GM18502 (cell line): ENCODE results near the gene STK32B.

ENCODE experiments used
- ATAC-seq: cut with Tn5 transposase; IDR thresholded peaks from one replicate; pipeline ENCODE4 v1.9.1; 2021; ENCODE audit warnings: mild to moderate bottlenecking; ENCODE audit not compliant: unreplicated experiment, poor library complexity

STK32B gene

GRCh38 chr4:5460106-5460801 lies 409.0 kb downstream of the STK32B start:
- no peak for ATAC-seq

GRCh38 chr4:5461477-5461876 lies 410.2 kb downstream of the STK32B start:
- ATAC-seq, result no peak

DNA sequence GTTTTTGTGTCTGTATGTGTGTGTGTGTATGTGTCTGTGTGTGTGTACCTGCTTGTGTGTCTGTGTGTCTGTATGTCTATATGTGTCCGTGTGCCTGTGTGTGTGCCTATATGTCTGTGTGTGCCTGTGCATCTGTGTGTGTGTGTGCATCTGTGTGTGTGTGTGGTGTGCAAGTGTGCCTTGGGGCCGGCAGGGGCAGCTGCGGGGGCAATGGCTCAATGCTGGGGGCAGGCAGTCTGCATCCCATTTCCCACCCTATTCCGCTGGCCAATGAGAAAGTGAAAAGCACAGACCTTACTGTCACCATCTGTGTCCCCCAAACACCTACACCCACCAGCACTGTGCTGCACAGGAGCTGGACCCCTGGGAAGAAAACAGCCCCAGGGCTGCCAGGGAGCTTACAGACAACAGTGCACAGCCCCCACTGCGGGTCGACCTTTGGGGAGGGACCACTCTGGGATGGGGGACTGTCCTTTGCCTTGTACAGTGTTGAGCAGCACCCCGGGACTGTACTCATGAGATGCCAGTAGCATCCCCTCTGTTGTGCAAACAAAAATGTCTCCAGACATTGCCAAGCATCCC lies 411.1 kb downstream of the STK32B start:
- no peak for ATAC-seq

DNA sequence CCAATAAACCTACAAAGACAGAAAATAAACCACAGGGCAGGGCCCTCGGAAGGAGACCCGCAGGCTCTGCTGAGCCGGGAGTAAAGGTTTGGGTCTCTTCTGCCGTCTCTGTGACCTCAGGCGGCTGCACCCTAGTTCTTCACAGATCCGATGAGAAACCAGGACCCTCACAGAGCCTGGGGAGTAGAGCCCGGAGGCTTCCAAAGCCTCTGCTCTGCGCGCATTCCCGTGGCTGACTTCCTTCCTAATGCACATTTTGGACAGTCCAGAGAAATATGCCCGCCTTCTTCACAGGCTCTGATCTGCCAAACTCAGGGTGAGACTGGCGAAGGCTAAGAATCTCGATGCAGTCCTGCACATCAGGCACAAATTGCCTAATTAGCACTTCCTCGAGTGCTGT lies 411.6 kb downstream of the STK32B start:
- ATAC-seq, result no peak

DNA sequence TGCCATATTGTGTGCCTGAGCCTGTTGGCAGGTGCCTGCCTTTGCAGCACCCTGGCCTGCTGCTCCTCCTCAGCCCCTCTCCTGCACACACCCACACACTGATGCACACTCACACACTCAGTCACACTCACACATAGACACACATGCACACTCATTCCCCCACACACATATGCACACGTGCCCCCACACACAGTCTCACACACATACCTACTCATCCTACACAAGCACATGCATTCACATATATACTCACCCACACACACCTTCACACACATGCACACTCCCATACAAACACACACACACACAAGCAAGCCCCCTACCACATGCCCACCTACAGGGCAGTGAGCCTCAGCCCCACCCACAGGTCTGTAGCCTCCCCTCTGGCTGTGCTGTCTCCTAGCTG lies 412.1 kb downstream of the STK32B start:
- no peak for ATAC-seq

GRCh38 chr4:5463936-5464650 lies 412.8 kb downstream of the STK32B start:
- ATAC-seq, result no peak

DNA sequence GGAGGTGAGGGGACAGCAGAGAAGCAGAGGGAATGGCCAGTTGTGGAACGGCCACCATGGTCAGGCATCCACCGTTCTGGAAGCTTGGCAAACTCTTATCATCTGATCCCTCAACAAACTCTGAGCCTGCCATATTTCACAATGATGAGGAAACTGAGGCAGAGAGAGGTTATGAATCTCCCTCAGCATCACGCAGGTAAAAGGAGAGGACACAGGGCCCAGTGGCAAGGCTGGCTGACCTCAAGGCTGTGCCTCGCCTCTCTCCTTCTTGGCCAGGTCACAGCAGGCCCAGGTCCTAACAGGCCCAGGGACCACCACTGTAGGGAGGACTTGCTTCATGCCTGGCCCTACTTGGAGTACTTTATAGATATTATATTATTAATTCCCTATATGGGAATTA lies 414.2 kb downstream of the STK32B start:
- ATAC-seq, result no peak

DNA sequence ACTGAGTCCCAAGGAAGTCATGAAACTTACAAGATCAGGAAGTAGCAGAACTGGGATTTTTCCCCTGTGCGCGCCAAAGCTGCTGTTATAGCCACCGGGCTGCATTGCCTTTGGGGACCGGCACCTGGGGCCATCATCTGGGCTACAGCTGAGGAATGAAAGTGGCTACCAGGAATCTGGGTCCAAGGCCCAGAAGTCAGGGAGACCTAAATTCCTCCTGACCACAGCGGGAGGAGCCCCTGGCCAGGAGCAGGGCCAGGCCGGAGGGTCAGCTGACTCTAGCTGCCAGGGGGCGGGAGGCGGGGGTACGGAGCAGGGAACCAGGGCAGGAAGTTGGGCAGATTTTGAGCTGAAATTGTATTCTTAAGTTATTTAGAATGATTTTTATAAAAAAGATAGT lies 414.7 kb downstream of the STK32B start:
- ATAC-seq, result no peak

DNA sequence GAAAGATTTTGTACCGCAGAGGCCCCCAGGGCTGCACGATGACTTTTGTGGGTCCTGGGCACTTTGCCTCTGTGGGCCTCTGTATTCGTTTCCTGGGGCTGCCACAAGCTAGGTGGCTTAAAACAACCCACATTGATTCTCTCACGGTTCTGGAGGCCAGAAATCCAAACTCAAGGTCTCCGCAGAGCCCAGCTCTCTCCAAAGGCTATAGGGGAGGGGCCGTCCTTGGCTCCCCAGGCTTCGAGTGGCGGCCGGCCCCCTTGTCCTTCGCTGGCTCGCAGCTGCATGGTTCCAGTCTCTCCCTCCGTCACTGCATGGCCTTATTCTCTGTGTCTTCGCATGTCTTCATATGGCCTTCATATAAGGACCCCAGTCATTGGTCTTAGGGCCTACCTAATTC lies 415.8 kb downstream of the STK32B start:
- no peak for ATAC-seq

GRCh38 chr4:5469151-5469775 lies 418.0 kb downstream of the STK32B start:
- no peak for ATAC-seq

DNA sequence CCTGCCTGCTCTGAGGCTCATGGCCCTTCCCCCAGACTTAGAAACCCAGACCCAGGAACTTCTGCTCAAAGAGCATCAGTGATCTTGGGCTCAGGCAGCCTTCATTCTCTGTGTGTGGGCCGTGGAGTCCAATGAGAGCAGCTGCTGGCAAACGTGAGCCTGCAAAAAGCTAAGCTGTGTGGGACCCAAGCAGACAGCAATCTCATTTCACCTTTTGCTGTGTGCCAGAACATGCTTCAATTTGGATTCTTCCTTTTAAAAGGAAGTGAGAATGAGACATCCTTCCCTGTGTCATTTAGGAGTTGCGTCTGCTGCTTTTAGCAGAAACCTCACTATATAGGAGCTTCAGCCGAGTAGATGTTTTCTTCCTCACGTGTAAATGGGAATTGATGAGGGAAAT lies 418.6 kb downstream of the STK32B start:
- no peak for ATAC-seq

DNA sequence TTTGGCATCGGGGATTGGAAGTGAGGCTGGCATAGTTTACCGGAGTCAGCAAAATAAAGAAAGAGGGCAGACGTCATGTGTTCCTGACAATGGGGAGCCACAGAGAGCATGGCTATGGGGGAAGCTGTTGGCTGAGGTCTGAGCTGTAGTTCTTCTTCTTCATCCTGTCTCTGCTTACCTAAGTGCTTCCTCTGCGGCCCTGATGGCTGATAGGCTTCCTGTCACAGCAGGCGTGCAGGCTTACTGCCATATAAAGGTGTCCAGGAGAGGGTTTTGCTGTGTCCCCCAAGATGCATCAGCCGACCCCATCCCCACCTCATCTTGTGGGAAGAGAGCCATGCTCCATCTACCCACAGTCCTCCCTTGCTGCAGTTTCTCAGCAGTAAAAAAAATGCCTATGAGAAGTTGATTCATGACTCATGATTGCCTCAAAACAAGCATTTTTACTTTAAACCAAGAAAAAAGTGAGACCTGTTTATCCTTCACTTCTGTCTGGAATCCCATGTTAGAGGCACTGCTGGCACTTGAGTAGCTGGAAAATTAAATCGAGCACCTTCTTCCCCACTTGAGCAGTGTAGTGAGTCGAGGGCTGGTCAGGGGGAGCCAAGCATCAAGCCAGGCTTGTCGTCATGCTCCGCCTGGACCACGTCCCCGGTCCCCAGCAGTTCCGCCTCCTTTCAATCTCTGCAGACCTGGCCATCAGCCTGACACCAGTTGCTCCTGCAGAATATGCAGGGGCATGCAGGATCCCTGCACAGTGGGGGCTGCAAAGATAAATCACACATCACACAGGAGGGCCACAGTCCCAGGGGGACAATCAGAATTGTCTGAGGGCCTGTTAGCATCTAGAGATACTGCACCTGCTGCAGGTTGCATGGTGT lies 419.3 kb downstream of the STK32B start:
- no peak for ATAC-seq

DNA sequence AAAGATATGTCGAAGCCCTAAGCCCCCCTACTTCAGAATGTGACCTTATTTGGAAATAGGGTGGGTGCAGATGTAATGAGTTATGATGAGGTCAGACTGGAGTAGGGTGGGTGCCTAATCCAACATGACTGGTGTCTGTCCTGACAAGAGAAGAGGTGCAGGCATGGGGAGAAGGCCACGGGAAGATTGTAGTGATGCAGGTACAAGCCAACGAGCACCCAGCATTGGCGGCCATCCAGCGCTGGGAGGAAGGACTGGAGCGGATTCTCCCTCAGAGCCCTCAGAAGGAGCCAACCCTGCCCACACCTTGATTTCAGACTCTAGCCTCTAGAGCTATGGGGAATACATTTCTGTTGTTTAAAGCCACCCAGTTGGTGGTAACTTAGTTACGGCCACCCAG lies 419.9 kb downstream of the STK32B start:
- no peak for ATAC-seq

GRCh38 chr4:5471691-5472090 lies 420.4 kb downstream of the STK32B start:
- ATAC-seq, result no peak

- ATAC-seq, result no peak
Observed at GRCh38 chr4:5472160-5472591, 420.9 kb downstream of the STK32B start.

DNA sequence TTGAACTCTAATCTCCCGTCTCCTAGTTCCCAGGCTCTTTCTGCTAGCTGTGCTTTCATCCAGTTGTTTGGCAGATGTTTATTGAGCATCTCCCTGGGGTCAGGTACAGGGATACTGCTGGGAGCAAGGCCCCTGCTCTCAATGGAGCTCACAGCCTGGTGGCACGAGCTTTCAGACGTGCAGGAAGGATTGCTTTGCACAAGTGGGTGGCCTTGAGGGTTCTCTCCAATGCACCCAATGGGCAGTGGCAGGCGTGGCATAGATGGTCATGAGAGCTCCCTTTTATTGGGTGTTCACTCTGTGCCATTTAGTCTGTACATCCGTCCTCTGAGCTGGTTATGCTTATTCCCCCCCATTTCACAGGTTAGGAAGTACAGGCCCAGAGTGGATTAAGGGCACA lies 421.8 kb downstream of the STK32B start:
- no peak for ATAC-seq

DNA sequence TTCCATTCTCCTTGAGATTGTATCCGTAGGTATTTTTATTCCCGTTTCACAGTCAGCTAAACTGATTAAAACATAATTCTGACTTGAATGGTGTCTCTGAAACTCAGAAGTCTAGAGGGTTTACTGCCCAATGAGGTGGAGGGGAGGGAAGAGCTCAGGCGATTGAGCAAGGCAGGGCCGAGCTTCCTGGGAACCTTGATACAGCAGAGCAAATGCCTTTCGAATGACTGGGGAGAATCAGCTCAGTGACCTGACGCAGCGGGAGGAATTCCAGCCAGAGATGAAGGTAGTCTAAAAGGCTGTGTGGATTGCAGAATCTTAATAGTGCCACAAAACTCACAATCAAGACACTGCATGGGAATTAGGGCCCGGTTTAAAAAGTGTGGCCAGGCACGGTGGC lies 423.5 kb downstream of the STK32B start:
- ATAC-seq, result no peak

GRCh38 chr4:5477613-5478012 lies 426.3 kb downstream of the STK32B start:
- ATAC-seq, result no peak

DNA sequence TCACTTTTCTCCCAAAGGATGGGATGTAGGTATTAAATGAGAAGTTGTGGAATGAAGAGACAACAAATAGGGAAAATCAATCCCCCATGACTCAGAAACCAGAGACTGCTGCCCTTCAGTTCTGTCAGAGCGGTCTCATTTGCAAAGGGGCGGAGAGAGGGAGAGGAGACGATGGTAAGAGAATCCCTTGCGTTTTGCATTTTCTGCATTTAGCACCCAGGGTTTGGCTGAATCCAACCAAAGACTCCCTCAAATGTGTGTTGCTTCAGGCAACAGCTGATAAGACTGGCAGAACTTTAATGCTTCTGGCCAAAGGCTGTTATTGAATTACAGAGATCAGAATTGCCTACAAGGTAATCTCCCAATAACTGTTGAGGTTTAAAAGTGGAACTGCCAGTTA lies 426.9 kb downstream of the STK32B start:
- ATAC-seq, result no peak

DNA sequence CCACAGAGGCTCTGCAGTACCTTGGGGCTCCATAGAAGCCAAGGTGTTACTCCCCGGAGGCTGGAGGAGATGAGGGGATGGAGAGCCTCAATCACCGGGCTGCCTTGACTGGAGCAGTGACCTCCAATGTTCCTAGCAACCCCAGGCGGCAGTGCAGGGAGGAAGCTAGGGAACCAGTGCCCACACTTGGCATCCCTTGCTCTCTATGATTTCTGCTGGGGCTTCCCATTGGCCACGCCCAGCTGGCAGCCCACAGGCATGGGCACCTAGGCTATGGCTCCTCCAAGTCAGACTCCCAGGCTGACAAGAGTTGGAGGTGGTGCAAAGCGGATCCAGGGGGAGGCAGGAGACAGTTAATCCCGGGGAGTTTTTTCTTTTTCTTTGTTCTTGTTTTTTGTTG lies 427.4 kb downstream of the STK32B start:
- no peak for ATAC-seq
